GM18498 (cell line): ENCODE results near the gene LEFTY2.
"Not testable (repeated sequence)": the region's sequence is repeated elsewhere in the genome, so short reads cannot be mapped to it uniquely, and the experiment has no call there.

Experiments
- ATAC-seq: cut with Tn5 transposase; IDR thresholded peaks from one replicate; pipeline ENCODE4 v1.9.1; 2021; ENCODE audit warnings: mild to moderate bottlenecking, moderate library complexity; ENCODE audit not compliant: unreplicated experiment

Gene LEFTY2

GRCh38 chr1:225954753-225955152 lies 13.7 kb upstream of the LEFTY2 start:
- no peak for ATAC-seq

GRCh38 chr1:225953315-225953714 lies 12.3 kb upstream of the LEFTY2 start:
- ATAC-seq, result no peak

- ATAC-seq, result no peak
Observed at GRCh38 chr1:225950905-225951497, 10.0 kb upstream of the LEFTY2 start.

- ATAC-seq, result no peak
Observed at GRCh38 chr1:225949041-225949440, 8.0 kb upstream of the LEFTY2 start.

DNA sequence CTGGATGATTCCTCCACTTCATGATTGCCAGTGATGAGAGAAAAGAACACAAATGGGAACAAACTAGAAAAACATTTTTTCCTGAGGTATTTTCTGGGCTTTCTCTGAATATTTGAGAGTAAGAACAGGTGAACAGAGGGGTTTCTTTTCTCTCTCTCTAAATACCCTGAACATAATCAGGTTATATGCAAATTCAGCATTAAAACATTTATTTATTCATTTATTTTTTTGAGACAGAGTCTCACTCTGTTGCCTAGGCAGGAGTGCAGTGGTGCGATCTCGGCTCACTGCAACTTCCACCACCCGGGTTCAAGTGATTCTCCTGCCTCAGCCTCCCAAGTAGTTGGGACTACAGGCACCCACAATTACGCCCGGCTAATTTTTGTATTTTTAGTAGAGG lies 5.8 kb upstream of the LEFTY2 start:
- no peak for ATAC-seq

DNA sequence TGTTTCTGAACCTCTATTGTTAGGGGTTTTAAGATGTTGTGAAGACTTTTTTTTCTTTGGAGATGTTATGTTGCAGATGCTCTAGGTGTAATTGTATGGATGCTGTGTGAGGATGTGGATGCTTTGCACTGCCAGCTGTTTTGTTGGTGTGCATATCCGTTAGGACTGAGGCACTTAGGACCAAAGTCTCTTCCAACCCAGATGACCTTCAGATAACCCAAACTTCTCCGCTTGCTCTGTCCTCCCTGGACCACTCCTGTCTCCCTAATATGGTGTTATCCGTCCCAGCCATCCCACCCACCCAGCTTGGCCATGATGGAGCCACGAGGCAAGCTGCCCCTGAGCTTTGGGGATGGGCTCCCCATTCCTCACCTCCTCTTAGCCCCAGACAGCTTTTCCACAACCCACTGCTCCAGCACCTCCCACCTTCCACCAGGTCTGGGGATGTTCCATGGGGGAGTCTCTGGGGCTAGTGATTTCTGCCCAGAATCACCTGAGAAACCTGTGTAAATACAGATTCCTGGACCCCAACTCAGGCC lies 5.1 kb upstream of the LEFTY2 start:
- ATAC-seq, result no peak

DNA sequence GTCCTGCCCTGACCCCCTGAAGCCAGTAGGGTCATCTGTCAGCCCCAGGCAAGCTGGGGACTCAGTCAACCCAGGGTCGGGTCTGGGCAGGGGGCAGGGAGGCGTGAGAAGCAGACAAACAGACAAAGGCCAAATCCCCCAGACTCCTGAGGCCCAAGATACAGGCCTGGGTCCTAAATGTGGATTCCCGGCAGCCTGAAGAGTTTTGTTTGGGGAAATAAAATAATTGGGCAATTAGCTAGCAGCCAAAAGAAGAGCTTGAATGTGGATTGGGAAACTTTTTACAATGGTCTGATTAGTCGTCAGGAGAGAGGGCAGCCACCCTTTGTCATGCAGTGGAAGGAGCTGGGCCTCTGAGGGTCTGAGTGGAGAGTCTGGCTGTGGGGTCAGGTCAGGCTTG lies 4.5 kb upstream of the LEFTY2 start:
- no peak for ATAC-seq

DNA sequence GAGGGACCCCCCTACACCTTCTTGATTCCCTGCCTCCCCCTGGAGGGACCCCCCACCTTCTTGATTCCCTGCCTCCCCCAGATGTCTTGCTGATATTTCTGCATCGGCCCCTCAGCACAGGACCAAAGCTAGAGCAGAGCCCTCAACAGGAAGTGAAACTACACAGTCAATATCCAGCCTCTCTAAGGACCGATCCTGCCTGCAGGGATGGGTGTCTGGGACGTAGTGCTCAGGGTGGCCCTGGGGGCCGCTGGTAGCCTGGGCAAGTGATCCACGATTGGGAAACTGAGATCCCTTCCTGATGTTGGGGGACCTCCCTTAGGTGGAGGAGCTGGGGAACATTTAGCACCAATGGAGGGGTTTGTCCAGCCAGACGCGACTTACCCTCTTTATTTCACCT lies 3.9 kb upstream of the LEFTY2 start:
- ATAC-seq, result peak; percentile 72

DNA sequence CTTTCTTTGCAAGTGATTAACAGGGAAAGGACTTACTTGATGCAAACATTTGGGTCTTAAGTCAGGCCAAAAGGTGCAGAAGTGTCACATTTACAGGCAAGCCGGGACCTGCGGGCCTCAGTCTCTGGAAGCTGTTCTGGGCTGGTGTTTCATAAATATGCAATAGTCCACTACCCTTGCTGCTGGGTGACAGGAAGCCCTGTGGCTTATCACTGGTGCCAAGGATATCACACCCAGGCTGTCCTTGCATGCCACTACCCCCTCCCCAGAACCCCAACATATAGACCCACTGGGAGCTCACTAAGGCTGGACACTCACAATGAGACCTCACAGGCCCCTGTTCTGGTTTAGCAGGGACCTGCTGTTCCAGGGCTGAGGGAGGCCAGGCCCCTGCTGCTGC lies 3.4 kb upstream of the LEFTY2 start:
- ATAC-seq, result no peak

GRCh38 chr1:225943582-225943981 lies 2.6 kb upstream of the LEFTY2 start:
- no peak for ATAC-seq

DNA sequence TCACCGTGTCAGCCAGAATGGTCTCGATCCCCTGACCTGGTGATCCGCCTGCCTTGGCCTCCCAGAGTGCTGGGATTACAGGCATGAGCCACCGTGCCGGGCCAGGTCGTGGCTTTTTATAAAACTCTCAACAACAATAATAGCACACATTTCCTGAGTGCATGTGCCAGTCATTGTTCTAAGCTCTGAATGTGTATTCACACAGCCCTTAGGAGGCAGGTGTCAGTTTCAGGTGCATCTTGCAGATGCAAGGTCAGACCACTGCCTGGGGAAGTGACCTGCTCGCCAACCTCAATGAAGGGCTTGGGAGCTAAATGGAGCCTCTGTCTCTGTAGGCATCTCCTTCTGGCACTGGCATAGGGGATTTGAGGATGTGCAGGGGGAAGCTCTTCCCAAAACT lies 1.6 kb upstream of the LEFTY2 start:
- ATAC-seq, result peak; percentile 85

DNA sequence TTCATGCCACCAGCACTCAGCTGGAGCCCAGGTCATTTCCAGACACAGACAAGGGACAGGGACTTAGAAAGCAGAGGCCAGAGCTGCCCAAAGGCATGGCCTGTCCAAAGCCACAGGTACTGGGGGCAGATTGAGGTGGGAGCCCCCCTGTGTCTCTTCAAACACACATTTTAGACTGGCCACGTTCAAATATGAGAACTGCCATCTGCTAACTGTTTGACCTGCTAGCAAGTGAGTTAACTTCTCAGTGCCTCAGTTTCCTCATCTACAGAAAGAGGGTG lies 862 bp upstream of the LEFTY2 start:
- ATAC-seq, result no peak

DNA sequence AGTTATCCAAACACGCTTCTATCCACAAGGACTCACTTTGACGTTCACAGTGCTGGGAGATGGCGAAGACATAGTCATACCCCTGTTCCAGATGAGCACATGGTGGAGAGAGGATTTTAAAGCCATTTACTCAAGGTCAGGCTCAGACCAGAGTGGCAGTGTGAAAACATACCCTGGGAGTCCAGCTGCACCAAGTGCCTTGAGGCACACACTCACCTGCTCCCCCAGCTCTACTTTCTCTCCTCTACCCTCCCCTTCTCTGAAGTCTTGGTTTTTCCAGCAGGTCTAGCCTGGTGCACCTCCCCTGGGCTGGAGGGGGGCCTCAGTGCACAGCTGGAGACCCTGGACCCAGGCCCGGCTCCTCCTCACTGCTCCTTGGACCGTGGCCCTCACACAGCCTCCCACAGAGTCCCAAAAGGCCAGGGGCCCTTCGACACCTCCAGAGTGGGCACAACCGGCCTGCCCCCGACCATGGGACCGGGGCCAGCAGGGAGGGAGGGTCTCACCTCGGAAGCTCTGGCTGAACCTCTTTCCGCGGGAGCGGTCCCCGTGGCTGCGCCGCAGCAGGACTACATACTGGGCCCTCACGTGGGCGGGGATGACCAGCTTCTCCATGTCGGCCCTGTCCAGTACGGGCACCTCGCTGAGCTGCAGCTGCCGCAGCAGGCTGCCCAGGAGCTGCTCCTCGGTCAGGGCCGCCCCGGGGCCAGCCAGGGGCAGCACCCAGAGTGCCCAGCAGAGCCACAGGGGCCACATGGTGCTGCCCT lies 452 bp downstream of the LEFTY2 start:
- no peak for ATAC-seq

GRCh38 chr1:225939939-225940310 lies 1.1 kb downstream of the LEFTY2 start:
- ATAC-seq, result not testable (repeated sequence)

- ATAC-seq, result not testable (repeated sequence)
Observed at GRCh38 chr1:225939097-225939938, 1.7 kb downstream of the LEFTY2 start.

DNA sequence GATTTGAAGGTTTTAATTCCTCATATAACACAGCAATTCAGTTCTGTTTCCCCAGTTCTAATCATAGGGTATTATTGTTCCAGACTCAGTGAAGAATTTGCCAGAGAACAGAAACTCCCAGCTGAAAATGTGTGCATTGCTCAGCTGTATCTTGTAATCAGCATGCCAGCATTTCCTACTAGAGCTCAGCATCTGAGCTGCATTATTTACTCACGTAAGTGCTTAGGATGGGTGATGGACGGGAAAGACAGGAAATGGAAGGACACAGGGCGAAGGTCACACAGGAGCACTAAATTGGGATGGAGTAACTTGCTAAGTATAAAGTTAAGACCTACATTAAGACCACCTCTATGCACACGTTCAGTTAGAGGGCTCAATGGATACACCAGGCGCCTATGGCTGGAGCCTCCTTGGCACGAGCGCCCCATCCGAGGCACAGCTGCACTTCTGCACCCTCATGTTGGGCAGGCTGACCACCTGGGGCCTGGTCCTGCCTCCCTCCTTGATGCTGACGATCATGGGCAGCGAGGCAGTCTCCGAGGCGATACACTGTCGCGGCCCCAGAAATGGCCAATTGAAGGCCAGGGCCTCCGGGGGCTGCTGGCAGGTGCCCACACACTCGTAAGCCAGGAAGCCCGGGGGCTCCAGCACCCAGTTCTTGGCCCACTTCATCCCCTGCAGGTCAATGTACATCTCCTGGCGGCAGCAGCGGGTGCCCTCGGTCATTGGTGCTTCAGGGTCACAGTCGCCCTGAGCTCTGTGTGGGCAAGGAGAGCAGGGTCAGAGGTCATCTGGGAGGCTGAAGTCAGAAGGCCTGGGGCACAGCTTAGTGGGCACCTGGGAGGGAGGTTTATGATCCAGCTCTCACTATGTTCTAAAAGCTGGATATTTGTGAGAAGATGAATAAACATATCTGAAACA lies 3.7 kb downstream of the LEFTY2 start:
- no peak for ATAC-seq

DNA sequence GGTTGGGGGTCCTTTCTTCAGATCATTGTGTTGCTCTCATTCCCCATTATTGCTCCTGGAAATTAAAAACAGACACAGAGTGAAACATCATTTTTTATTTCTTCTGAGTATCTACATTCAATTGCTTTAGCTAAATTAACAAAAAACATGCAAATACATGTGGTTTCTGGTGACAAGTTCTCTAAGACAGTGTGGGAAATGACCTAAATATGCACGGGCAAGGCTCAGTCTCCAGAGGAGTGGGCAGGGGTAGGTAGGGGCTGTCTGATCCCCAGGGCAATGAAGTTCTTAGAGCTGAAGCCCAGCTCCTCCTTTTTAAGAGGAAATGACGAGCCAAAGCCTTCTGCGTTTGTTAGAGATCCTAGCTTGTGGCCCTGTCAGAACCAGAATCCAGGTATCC lies 4.5 kb downstream of the LEFTY2 start:
- ATAC-seq, result no peak

DNA sequence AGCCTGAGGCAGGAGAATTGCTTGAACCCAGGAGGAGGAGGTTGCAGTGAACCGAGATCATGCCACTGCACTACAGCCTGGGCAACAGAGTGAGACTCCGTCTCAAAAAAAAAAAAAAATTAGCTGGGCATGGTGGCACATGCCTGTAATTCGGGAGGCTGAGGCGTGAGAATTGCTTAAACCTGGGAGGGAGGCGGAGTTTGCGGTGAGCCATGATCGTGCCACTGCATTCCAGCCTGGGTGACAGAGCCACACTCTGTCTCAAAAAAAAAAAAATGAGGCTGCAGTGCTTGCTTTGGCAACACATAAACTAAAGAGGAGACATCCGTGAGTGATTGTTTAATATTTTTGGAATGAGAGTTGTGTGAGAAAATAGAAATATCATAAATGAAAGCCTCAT lies 4.9 kb downstream of the LEFTY2 start:
- ATAC-seq, result not testable (repeated sequence)

GRCh38 chr1:225934711-225935110 lies 6.3 kb downstream of the LEFTY2 start:
- no peak for ATAC-seq

- no peak for ATAC-seq
Observed at GRCh38 chr1:225933072-225933471, 7.9 kb downstream of the LEFTY2 start.
